HG02642 (cell line): ENCODE data around the gene SLC6A6.

Source experiments
- ATAC-seq: cut with Tn5 transposase; IDR thresholded peaks from one replicate; pipeline ENCODE4 v1.9.1; 2021; ENCODE audit warnings: mild to moderate bottlenecking; ENCODE audit not compliant: unreplicated experiment, poor library complexity

SLC6A6 gene

DNA sequence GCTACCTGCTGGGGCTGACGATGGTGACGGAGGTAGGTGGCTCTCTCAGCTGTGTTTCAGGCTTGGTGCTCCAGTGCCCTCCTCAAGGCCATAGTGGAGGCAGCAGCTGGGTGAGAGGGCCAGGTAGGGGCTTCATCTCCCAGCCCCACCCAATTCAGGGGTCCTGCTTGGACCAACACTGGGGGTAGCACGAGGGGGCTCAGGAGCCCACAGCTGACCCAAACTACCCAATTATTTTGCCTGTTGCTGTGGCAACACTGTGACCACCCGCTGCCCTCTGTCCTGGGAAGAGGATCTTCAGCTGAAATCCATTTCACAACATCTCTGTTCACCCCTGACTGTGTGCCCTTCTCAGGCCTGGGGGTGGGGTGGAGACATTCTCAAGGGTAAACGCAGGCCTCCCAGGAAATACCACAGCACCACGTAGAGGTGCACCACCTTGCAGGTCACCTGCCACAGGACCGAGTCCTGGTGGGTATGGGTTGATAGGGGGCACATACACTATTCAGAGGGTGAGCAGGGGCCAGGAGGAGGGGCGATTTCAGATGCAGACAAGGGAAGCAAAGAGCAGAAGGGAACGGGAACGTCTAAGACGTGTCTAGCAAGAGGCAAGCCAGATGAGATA is 75.0 kb downstream of the SLC6A6 start:
- no peak for ATAC-seq

DNA sequence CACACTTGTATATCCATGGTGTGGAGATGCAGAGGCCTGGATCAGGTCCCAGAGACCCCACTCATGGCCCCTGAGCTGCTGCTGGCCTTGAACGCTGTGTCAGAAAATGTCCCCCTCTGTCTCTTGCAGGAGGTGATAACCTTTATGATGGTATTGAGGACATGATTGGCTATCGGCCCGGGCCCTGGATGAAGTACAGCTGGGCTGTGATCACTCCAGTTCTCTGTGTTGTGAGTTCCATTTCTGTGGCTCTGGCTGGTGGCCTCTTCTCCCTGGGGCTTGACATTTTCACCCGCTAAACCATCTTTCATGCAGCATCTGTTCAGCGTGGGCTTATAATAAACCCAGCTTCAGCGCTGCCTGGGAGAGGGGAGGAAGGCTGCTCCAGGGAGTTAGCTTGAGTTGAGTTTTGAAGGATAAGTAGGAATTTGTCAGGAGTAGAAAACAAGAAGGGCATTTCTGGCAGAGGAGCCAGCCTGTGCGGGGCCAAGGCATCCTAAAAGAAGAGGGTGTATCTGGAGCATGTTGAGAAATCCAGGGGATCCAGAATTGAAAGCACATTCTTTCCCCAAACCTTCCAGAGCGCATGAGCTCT is 76.6 kb downstream of the SLC6A6 start:
- ATAC-seq, result no peak

- ATAC-seq, result no peak
These were observed 77.2 kb downstream of the SLC6A6 start for GRCh38 chr3:14479591-14479990.

DNA sequence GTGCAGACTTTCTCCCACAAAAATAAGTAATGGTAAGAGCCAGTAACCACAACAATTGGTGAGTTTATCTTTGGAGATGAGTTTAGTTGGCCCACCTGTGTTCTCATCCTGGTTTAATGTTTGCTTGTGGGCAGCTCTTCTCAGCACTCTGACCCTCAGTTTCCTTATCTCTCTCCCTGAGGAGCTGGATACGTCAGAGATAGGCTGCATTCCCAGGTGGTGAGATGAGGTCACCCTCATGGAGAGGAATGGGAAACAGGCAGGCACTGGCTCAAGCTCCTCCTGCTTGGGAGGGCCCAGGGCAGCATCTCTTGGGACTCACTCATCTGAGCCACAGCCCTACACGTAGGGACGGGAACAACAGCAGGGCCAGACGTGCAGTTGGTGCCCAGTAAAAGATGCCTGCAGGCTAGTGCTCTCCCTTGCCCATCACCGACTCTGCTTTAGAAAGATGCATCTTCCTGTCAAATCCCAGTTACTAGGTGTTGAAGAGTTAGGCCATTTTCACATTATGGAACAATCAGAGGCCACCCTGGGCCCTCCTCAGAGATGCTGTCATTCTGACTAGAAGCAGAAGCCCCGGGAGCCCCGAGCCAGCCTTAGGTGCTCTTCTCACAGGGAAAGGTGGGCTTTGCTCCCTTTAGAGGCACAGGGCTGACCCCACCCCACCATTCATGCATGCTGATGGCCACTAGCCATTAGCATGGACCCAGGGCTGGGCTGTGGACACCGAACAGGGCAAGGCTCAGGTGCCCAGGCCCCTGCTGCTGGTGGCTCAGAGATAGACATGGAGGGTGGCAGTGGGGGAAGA is 78.0 kb downstream of the SLC6A6 start:
- no peak for ATAC-seq

DNA sequence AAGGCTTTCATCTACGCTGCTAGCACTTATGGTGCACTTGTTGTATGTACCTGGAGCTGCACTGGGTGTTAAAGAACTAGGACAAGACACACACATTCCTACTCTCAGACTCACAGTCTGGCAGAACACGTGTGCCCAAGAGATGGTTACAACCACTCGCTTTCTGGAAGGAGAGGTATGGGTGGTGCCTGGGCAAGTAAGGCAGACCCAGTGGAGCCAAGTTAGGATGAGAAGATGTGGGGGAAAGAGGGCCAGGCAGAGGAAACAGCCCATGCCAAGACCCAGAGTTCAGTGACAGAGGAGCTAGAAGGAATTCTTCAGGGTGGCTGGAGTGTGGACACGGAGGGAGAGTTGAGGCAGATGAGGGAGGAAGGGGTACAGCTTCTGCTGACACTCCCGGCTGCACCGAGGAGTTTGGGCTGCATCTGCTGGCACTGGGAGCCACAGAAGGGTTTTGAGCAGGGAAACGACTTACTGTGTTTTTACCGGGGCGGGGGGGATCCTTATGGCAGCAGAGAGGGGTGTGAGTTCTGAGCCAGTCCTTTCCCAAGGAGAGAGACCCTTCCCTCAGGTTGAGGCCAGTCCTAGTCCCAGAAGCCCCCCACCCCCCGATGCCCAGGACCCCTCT is 78.7 kb downstream of the SLC6A6 start:
- no peak for ATAC-seq

DNA sequence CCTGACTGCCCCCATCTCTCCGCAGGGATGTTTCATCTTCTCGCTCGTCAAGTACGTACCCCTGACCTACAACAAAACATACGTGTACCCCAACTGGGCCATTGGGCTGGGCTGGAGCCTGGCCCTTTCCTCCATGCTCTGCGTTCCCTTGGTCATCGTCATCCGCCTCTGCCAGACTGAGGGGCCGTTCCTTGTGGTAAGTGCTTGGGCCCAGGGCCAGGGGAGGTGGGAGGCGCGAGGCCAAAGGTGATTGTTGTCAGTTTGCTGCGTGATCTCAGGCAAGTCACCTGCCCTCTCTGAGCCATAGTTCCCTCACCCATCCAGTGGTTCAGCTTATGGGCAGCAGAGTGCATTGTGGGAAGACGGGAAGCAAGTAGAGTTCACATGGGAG is 79.2 kb downstream of the SLC6A6 start:
- ATAC-seq, result no peak

GRCh38 chr3:14482271-14482721 is 79.9 kb downstream of the SLC6A6 start:
- ATAC-seq, result no peak

DNA sequence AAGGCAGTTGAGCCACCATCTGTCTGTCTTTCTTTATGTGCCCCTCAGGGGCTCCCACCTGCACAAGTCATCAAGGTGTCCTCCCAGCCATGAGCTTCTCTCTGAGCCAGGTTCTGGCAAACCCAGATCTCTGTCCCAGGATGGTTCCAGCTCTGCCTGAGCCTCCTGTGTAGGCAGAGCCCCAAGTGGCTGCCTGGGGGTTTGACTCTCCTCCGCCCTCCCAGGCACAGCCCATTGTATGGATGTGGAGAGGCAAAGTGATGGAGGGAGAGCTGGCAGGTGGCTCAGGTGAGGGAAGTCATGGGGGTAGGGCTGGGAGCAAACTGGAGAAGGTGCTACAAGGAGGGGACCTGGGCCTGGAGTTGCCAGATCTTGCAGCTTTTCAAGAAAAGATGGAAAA is 80.9 kb downstream of the SLC6A6 start:
- ATAC-seq, result no peak

GRCh38 chr3:14484741-14485140 is 82.3 kb downstream of the SLC6A6 start:
- ATAC-seq, result no peak

- no peak for ATAC-seq
These were observed 83.6 kb downstream of the SLC6A6 start for GRCh38 chr3:14485981-14486380.

- ATAC-seq, result no peak
These were observed 84.1 kb downstream of the SLC6A6 start for GRCh38 chr3:14486460-14486859.

- no peak for ATAC-seq
These were observed 84.7 kb downstream of the SLC6A6 start for GRCh38 chr3:14487086-14487485.

GRCh38 chr3:14487821-14488220 is 85.4 kb downstream of the SLC6A6 start:
- no peak for ATAC-seq

- no peak for ATAC-seq
These were observed 86.1 kb downstream of the SLC6A6 start for GRCh38 chr3:14488286-14489041.

DNA sequence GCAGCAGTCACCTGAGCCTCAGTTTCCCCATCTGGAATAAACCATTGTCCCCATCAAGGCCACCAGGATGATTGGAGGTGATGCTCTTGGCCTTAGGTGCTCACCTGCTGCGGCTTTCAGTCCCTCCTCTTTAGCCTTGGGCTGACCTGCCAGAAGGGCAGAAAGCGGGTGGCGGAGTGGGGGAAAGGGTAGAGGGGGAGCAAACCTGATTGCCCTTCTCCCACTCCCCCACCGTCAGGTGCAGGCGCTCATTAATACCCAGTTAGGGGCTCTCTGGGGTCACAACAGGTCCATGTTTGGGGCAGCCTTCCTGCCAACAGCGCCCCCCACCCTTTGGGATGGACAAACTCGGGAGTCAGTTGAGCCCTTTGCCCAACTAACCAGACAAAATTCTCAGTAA is 87.2 kb downstream of the SLC6A6 start:
- ATAC-seq, result no peak

- ATAC-seq, result no peak
These were observed 87.8 kb downstream of the SLC6A6 start for GRCh38 chr3:14490255-14490654.

- no peak for ATAC-seq
These were observed 88.4 kb downstream of the SLC6A6 start for GRCh38 chr3:14490831-14491230.

GRCh38 chr3:14491396-14492190 is 89.2 kb downstream of the SLC6A6 start:
- ATAC-seq, result no peak
